ENCODE results near the gene RNF39.
A peak's percentile ranks its signal among the peaks of the same experiment; 100 is the strongest.

The RNF39 gene

GRCh38 chr6:30112402-30112994 is 36.9 kb upstream of the RNF39 start:
- H3K4me3 ChIP-seq (ENCODE audit: low read depth, low read length), result no peak overlapping the region
- no peak for TF ChIP-seq CTCF (IDR thresholded peaks at IDR 0.05; ENCODE audit: low read depth, low read length)

GRCh38 chr6:30111266-30111856 is 35.8 kb upstream of the RNF39 start:
- H3K4me3 ChIP-seq (ENCODE audit: low read depth, low read length), result no peak overlapping the region
- TF ChIP-seq CTCF (IDR thresholded peaks at IDR 0.05; ENCODE audit: low read depth, low read length), result no peak

GRCh38 chr6:30104661-30105060 is 29.1 kb upstream of the RNF39 start:
- TF ChIP-seq CTCF (IDR thresholded peaks at IDR 0.05; ENCODE audit: low read depth, low read length), result no peak
- no peak overlapping the region for H3K4me3 ChIP-seq (ENCODE audit: low read depth, low read length)

DNA sequence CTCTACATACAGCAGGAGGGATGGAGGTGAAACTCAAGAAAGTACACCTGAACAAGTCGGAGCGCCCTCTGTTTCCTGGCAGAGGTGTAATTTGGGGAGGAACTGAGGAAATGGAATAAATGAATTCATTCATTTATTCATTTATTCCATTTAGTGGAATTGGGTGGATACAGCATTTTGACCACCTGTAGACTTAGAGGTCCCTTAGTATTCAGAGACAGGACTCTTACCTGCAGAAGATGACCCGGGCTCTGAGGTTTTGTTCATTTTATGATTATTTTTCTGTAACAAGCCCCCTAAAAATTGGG is 28.3 kb upstream of the RNF39 start:
- no peak for TF ChIP-seq CTCF (IDR thresholded peaks at IDR 0.05; ENCODE audit: low read depth, low read length)
- H3K4me3 ChIP-seq (ENCODE audit: low read depth, low read length), result no peak overlapping the region

GRCh38 chr6:30102970-30103871 is 27.7 kb upstream of the RNF39 start:
- TF ChIP-seq CTCF (IDR thresholded peaks at IDR 0.05; ENCODE audit: low read depth, low read length), result peak; percentile 96
- peak overlapping the region; percentile 48 for H3K4me3 ChIP-seq (ENCODE audit: low read depth, low read length)

GRCh38 chr6:30102414-30102969 is 26.9 kb upstream of the RNF39 start:
- no peak for TF ChIP-seq CTCF (IDR thresholded peaks at IDR 0.05; ENCODE audit: low read depth, low read length)

More at GRCh38 chr6:30102414-30102969, 26.9 kb upstream of the RNF39 start:
- H3K4me3 ChIP-seq (ENCODE audit: low read depth, low read length), result peak overlapping the region; percentile 48
